Panc1 (cell line): ENCODE results near the gene IFI6. TPM values are rescaled to one million over a fixed set of nuclear protein-coding genes. Genes with fewer than 3 reads are reported as not detected.

ENCODE experiments used
- ATAC-seq: fragments of 200-7000 bp; cut with Tn5 transposase; 2 replicates; pipeline ENCODE4 v1.9.1; 2020; ENCODE audit warnings: mild to moderate bottlenecking, moderate library complexity
- BruUV-seq: library from RNA; stranded (reverse); fragments of 400-500 nt; replicated peaks from 2 replicates; lab custom pipeline; 2021; lab: Mats Ljungman, UMichigan
- CTCF ChIA-PET: fragments of 300-600 bp; sonication (Branson Sonifier 250); formaldehyde crosslinking; loops from one replicate; lab custom pipeline; 2022; ENCODE audit warnings: antibody characterized with exemption; lab: Charles Lee
- POLR2A ChIA-PET: fragments of 300-600 bp; sonication (Branson Sonifier 250); formaldehyde crosslinking; loops from one replicate; lab custom pipeline; 2022; ENCODE audit warnings: antibody characterized with exemption; lab: Charles Lee
- DNase-seq: peaks from one replicate; pipeline ENCODE4 v3.0.0-alpha.2; 2010; ENCODE audit warnings: low read depth, low spot score
- H3K27ac ChIP-seq: 2 replicates; pipeline ENCODE4 v1.5.1; 2011; ENCODE audit warnings: mild to moderate bottlenecking, low read length, inconsistent platforms
- H3K27me3 ChIP-seq: fragments of 200-500 bp; sonication (Bioruptor generic); 2 replicates; pipeline ENCODE4 v1.6.0; 2014; ENCODE audit warnings: low read length, inconsistent platforms; ENCODE audit not compliant: control insufficient read depth, insufficient read depth
- H3K36me3 ChIP-seq: fragments of 200-500 bp; sonication (Bioruptor generic); 2 replicates; pipeline ENCODE4 v1.5.1; 2014; ENCODE audit warnings: inconsistent platforms, mild to moderate bottlenecking, low read length, moderate library complexity; ENCODE audit not compliant: control insufficient read depth, insufficient read depth
- H3K4me1 ChIP-seq: 2 replicates; pipeline ENCODE4 v1.5.1; 2011; ENCODE audit warnings: inconsistent platforms, mild to moderate bottlenecking, low read length, moderate library complexity; ENCODE audit not compliant: control insufficient read depth, insufficient read depth
- H3K4me3 ChIP-seq, 2 experiments: 2 replicates each; pipeline ENCODE4 v1.5.1; 2011 to 2012; ENCODE audit warnings: low read depth in 2 of 2, low read length in 2 of 2, mild to moderate bottlenecking in 2 of 2, inconsistent platforms in 1 of 2, moderate library complexity in 1 of 2
- H3K9me3 ChIP-seq: fragments of 200-500 bp; sonication (Bioruptor generic); 2 replicates; pipeline ENCODE4 v1.5.1; 2014; ENCODE audit warnings: low read depth, mild to moderate bottlenecking, inconsistent platforms, low read length, moderate library complexity; ENCODE audit not compliant: control insufficient read depth, insufficient read depth
- POLR2AphosphoS5 ChIP-seq: IDR thresholded peaks from 2 replicates; pipeline ENCODE4 v1.6.1; 2012; ENCODE audit warnings: mild to moderate bottlenecking, low read depth, low read length, moderate library complexity
- SIN3A ChIP-seq: IDR thresholded peaks from 2 replicates; pipeline ENCODE4 v1.6.1; 2012; ENCODE audit warnings: low read depth, mild to moderate bottlenecking, low read length, moderate library complexity, borderline replicate concordance; ENCODE audit not compliant: insufficient read depth
- TCF7L2 ChIP-seq: IDR thresholded peaks from 2 replicates; pipeline ENCODE4 v1.6.1; 2011; ENCODE audit warnings: mild to moderate bottlenecking, low read depth, low read length, inconsistent platforms
- in situ Hi-C: cut with HindIII; loops from 2 replicates; pipeline ENCODE4 v1.10.0; 2016; ENCODE audit warnings: low sequenced_read_pairs, low pct_unique_long_range_greater_than_20kb
- intact Hi-C: fragments of 100-400 bp; cut with micrococcal nuclease; formaldehyde crosslinking; loops from one replicate; pipeline ENCODE4 v1.10.0; 2022; ENCODE audit not compliant: unreplicated experiment
- total RNA-seq: library from RNA; stranded (reverse); gene quantifications from one replicate; pipeline ENCODE4 v1.2.1, GENCODE V29; 2021; ENCODE audit not compliant: unreplicated experiment
- TF ChIP-seq, protein P1 (sequence below), 2 experiments: IDR thresholded peaks; 2 replicates each; pipeline ENCODE4 v1.6.1; 2011 to 2012; ENCODE audit warnings: low read depth in 2 of 2, control low read depth in 1 of 2, low read length in 1 of 2, mild to moderate bottlenecking in 1 of 2, moderate library complexity in 1 of 2; ENCODE audit not compliant: insufficient read depth in 1 of 2
- TF ChIP-seq, protein P2 (sequence below): fragments of 450-650 bp; IDR thresholded peaks from 2 replicates; pipeline ENCODE4 v1.5.1; 2017; ENCODE audit warnings: mild to moderate bottlenecking

Gene IFI6
- total RNA-seq, 1 experiment from 2014 or later, result 39.1 TPM

GRCh38 chr1:27635396-27636142 is 36.4 kb downstream of the IFI6 start:
- no TSS peak for BruUV-seq
- DNase-seq (no peak), ATAC-seq (no peak)
- Histone ChIP-seq H3K27me3 (peaks cover 9% of the 10 kb centered on the region; the same call in 1 of the 2 replicates), H3K27ac (no peak overlapping the region), H3K4me1 (no peaks in the 10 kb centered on the region), H3K36me3 (no peaks in the 10 kb centered on the region), H3K4me3 (no peak overlapping the region), H3K9me3 (no peaks in the 10 kb centered on the region)
- in situ Hi-C loops, result no loop called here
- intact Hi-C loops, result no loop called here
- CTCF ChIA-PET, result no interaction called here
- TF ChIP-seq, protein P1, sequence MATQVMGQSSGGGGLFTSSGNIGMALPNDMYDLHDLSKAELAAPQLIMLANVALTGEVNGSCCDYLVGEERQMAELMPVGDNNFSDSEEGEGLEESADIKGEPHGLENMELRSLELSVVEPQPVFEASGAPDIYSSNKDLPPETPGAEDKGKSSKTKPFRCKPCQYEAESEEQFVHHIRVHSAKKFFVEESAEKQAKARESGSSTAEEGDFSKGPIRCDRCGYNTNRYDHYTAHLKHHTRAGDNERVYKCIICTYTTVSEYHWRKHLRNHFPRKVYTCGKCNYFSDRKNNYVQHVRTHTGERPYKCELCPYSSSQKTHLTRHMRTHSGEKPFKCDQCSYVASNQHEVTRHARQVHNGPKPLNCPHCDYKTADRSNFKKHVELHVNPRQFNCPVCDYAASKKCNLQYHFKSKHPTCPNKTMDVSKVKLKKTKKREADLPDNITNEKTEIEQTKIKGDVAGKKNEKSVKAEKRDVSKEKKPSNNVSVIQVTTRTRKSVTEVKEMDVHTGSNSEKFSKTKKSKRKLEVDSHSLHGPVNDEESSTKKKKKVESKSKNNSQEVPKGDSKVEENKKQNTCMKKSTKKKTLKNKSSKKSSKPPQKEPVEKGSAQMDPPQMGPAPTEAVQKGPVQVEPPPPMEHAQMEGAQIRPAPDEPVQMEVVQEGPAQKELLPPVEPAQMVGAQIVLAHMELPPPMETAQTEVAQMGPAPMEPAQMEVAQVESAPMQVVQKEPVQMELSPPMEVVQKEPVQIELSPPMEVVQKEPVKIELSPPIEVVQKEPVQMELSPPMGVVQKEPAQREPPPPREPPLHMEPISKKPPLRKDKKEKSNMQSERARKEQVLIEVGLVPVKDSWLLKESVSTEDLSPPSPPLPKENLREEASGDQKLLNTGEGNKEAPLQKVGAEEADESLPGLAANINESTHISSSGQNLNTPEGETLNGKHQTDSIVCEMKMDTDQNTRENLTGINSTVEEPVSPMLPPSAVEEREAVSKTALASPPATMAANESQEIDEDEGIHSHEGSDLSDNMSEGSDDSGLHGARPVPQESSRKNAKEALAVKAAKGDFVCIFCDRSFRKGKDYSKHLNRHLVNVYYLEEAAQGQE (IDR thresholded peaks at IDR 0.05; ENCODE audit: insufficient read depth in 1 of 2, low read depth in 2 of 2, low read length in 1 of 2), result no peak
- no peak for TF ChIP-seq SIN3A
- TF ChIP-seq TCF7L2, result no peak
- no peak for TF ChIP-seq POLR2AphosphoS5
- TF ChIP-seq, protein P2, sequence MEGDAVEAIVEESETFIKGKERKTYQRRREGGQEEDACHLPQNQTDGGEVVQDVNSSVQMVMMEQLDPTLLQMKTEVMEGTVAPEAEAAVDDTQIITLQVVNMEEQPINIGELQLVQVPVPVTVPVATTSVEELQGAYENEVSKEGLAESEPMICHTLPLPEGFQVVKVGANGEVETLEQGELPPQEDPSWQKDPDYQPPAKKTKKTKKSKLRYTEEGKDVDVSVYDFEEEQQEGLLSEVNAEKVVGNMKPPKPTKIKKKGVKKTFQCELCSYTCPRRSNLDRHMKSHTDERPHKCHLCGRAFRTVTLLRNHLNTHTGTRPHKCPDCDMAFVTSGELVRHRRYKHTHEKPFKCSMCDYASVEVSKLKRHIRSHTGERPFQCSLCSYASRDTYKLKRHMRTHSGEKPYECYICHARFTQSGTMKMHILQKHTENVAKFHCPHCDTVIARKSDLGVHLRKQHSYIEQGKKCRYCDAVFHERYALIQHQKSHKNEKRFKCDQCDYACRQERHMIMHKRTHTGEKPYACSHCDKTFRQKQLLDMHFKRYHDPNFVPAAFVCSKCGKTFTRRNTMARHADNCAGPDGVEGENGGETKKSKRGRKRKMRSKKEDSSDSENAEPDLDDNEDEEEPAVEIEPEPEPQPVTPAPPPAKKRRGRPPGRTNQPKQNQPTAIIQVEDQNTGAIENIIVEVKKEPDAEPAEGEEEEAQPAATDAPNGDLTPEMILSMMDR, result no peak
- POLR2A ChIA-PET, result no interaction called here

- in situ Hi-C loops, result no loop called here
- H3K27ac ChIP-seq, result no peak within 1 kb of the TSS
- POLR2A ChIA-PET, result no interaction called here
Observed at GRCh38 chr1:27634985-27635367, 37.0 kb downstream of the IFI6 start, which contains the start of gene FGR. Gene FGR (minus strand): TSS chr1:27635185. CDS start chr1:27623916, 11,269 bp downstream.

More at GRCh38 chr1:27634985-27635367, 37.0 kb downstream of the IFI6 start, which contains the start of gene FGR:
- no peaks in the 10 kb centered on the region for H3K4me1 ChIP-seq
- H3K27me3 ChIP-seq, result peaks cover 9% of the 10 kb centered on the region; the same call in 1 of the 2 replicates
- no peak for DNase-seq
- ATAC-seq, result no peak
- H3K4me3 ChIP-seq, result peak within 1 kb of the TSS; percentile 25 to 41
- intact Hi-C loops, result no loop called here
- BruUV-seq, result no TSS peak
- H3K36me3 ChIP-seq, result no peaks in the 10 kb centered on the region
- TF ChIP-seq POLR2AphosphoS5 (no peak), SIN3A (no peak), TCF7L2 (no peak)
- TF ChIP-seq, protein P1 (IDR thresholded peaks at IDR 0.05; ENCODE audit: insufficient read depth in 1 of 2, low read depth in 2 of 2, low read length in 1 of 2), result no peak
- TF ChIP-seq, protein P2, result no peak
- H3K9me3 ChIP-seq, result no peaks in the 10 kb centered on the region
- CTCF ChIA-PET, result no interaction called here
